ENCODE measurements around the gene INF2.
A peak's percentile ranks its signal among the peaks of the same experiment; 100 is the strongest.

Gene INF2

GRCh38 chr14:104766256-104766862, 76.9 kb downstream of the INF2 start:
- no peak for TF ChIP-seq PKNOX1 (IDR thresholded peaks at IDR 0.05)
- TF ChIP-seq FOXA1 (IDR thresholded peaks at IDR 0.05) = no peak
- TF ChIP-seq SUZ12 (IDR thresholded peaks at IDR 0.05) = no peak
- TF ChIP-seq LEF1 (IDR thresholded peaks at IDR 0.05; ENCODE audit: borderline replicate concordance) = no peak
- no peak for TF ChIP-seq SP1 (IDR thresholded peaks at IDR 0.05)
- ChIA-PET CTCF (interaction anchor here (0.9 to 1.2 kb wide), 2 partner anchors 14 to 60 kb away, joined by 4 read pairs; no protein-coding TSS in a partner anchor), POLR2A (interaction anchor here (0.7 to 1.3 kb wide), 2 partner anchors 11 to 13 kb away, joined by 3 to 7 read pairs; partner anchors contain the start of gene SIVA1)
- no peak for DNase-seq (ENCODE audit: extremely low spot score)

GRCh38 chr14:104766863-104767633, 77.6 kb downstream of the INF2 start:
- no peak for DNase-seq (ENCODE audit: extremely low spot score)
- ChIA-PET POLR2A (interaction anchor here (1.3 kb wide), 1 partner anchor 14 kb away, joined by 7 read pairs; the partner anchor contains the start of gene SIVA1), CTCF (interaction anchor here (0.7 to 1.2 kb wide), 2 partner anchors 59 to 277 kb away, joined by 3 to 4 read pairs; no protein-coding TSS in a partner anchor)
- TF ChIP-seq BHLHE40 (IDR thresholded peaks at IDR 0.05; ENCODE audit: borderline replicate concordance) = no peak
- TF ChIP-seq CTBP1 (IDR thresholded peaks at IDR 0.05; ENCODE audit: borderline replicate concordance) = no peak
- no peak for TF ChIP-seq SP1 (IDR thresholded peaks at IDR 0.05)
- TF ChIP-seq FOXA1 (IDR thresholded peaks at IDR 0.05) = no peak
- TF ChIP-seq ELF4 (IDR thresholded peaks at IDR 0.05) = no peak
- TF ChIP-seq PKNOX1 (IDR thresholded peaks at IDR 0.05) = no peak
- TF ChIP-seq FOXM1 (IDR thresholded peaks at IDR 0.05; ENCODE audit: borderline replicate concordance) = no peak
- TF ChIP-seq FOXK2 (IDR thresholded peaks at IDR 0.05) = no peak
- no peak for TF ChIP-seq SUZ12 (IDR thresholded peaks at IDR 0.05)
- TF ChIP-seq HDGF (IDR thresholded peaks at IDR 0.05; ENCODE audit: borderline replicate concordance) = no peak

GRCh38 chr14:104767634-104767918, 78.2 kb downstream of the INF2 start:
- POLR2A ChIA-PET = interaction anchor here (1.3 kb wide), 1 partner anchor 15 kb away, joined by 7 read pairs; the partner anchor contains the start of gene SIVA1
- no peak for DNase-seq (ENCODE audit: extremely low spot score)
- CTCF ChIA-PET = interaction anchor here (0.7 to 1.2 kb wide), 2 partner anchors 59 to 277 kb away, joined by 3 to 4 read pairs; no protein-coding TSS in a partner anchor
- TF ChIP-seq LEF1 (IDR thresholded peaks at IDR 0.05; ENCODE audit: borderline replicate concordance) (no peak), CTBP1 (IDR thresholded peaks at IDR 0.05; ENCODE audit: borderline replicate concordance) (no peak), FOXK2 (IDR thresholded peaks at IDR 0.05) (no peak)

GRCh38 chr14:104768437-104769323, 79.3 kb downstream of the INF2 start:
- POLR2A ChIA-PET = interaction anchor here (1.1 to 3.0 kb wide), 3 partner anchors 16 to 58 kb away, joined by 6 to 18 read pairs (median 8); partner anchors contain the start of gene SIVA1
- CTCF ChIA-PET = interaction anchor here (0.7 to 1.8 kb wide), 12 partner anchors 11 to 171 kb away, joined by 3 to 15 read pairs (median 4); partner anchors contain the start of gene SIVA1
- TF ChIP-seq ZNF384 (IDR thresholded peaks at IDR 0.05) (no peak), BHLHE40 (IDR thresholded peaks at IDR 0.05; ENCODE audit: borderline replicate concordance) (no peak), CTBP1 (IDR thresholded peaks at IDR 0.05; ENCODE audit: borderline replicate concordance) (no peak), SUZ12 (IDR thresholded peaks at IDR 0.05) (no peak), FOXA1 (IDR thresholded peaks at IDR 0.05) (no peak), NFRKB (IDR thresholded peaks at IDR 0.05) (no peak), TARDBP (IDR thresholded peaks at IDR 0.05) (no peak), ARNT (IDR thresholded peaks at IDR 0.05) (no peak), SP1 (IDR thresholded peaks at IDR 0.05) (no peak), FOXK2 (IDR thresholded peaks at IDR 0.05) (no peak), HDGF (IDR thresholded peaks at IDR 0.05; ENCODE audit: borderline replicate concordance) (no peak), ELF4 (IDR thresholded peaks at IDR 0.05) (no peak), PKNOX1 (IDR thresholded peaks at IDR 0.05) (no peak), L3MBTL2 (conservative IDR thresholded peaks at IDR 0.05) (no peak), FOXM1 (IDR thresholded peaks at IDR 0.05; ENCODE audit: borderline replicate concordance) (no peak), LEF1 (IDR thresholded peaks at IDR 0.05; ENCODE audit: borderline replicate concordance) (no peak)
- peak; percentile 88 for DNase-seq (ENCODE audit: extremely low spot score)

GRCh38 chr14:104769324-104770071, 80.1 kb downstream of the INF2 start:
- no peak for DNase-seq (ENCODE audit: extremely low spot score)
- CTCF ChIA-PET = interaction anchor here (0.6 to 1.8 kb wide), 9 partner anchors 18 to 133 kb away, joined by 3 to 15 read pairs (median 4); partner anchors contain the start of gene SIVA1

More at GRCh38 chr14:104769324-104770071, 80.1 kb downstream of the INF2 start:
- POLR2A ChIA-PET = interaction anchor here (1.0 to 3.0 kb wide), 5 partner anchors 17 to 167 kb away, joined by 3 to 18 read pairs (median 6); partner anchors contain the start of gene SIVA1
- no peak for TF ChIP-seq PKNOX1 (IDR thresholded peaks at IDR 0.05)

Data from HEK293T (cell line).